Muscle layer of colon (tissue), 2 donors: Measurements from ENCODE around the gene PLGRKT.
"Not testable (repeated sequence)": the region's sequence is repeated elsewhere in the genome, so short reads cannot be mapped to it uniquely, and the experiment has no call there.

Experiments
- H3K27ac ChIP-seq: one replicate; pipeline ENCODE4 v1.7.0; 2013; ENCODE audit warnings: low read depth, mild to moderate bottlenecking, low read length, moderate library complexity
- H3K27me3 ChIP-seq, 2 donors: one replicate each; pipeline ENCODE4 v1.7.0; 2013; ENCODE audit warnings: low read length in 2 of 2, mild to moderate bottlenecking in 2 of 2; ENCODE audit not compliant: insufficient read depth in 2 of 2, control insufficient read depth in 1 of 2
- H3K36me3 ChIP-seq: one replicate; pipeline ENCODE4 v1.7.0; 2013; ENCODE audit warnings: mild to moderate bottlenecking, low read length; ENCODE audit not compliant: insufficient read depth
- H3K4me1 ChIP-seq: one replicate; pipeline ENCODE4 v1.7.0; 2013; ENCODE audit warnings: mild to moderate bottlenecking, low read length; ENCODE audit not compliant: insufficient read depth
- H3K4me3 ChIP-seq, 2 donors: one replicate each; pipeline ENCODE4 v1.7.0; 2013; ENCODE audit warnings: low read length in 2 of 2, low read depth in 1 of 2, mild to moderate bottlenecking in 1 of 2, moderate library complexity in 1 of 2
- H3K9ac ChIP-seq: one replicate; pipeline ENCODE4 v1.7.0; 2013; ENCODE audit warnings: low read length
- H3K9me3 ChIP-seq: one replicate; pipeline ENCODE4 v1.7.0; 2013; ENCODE audit warnings: mild to moderate bottlenecking, low read length
- donor health status: abdominal sarcoma.
- donor health status: Adenocarcinoma of cecum.

The PLGRKT gene

GRCh38 chr9:5326893-5327548 lies 110.7 kb downstream of the PLGRKT start:
- H3K27ac ChIP-seq: no peak overlapping the region
- no peaks in the 10 kb centered on the region for H3K9me3 ChIP-seq
- H3K36me3 ChIP-seq: no peaks in the 10 kb centered on the region

GRCh38 chr9:5326187-5326586 lies 111.5 kb downstream of the PLGRKT start:
- Histone ChIP-seq H3K9ac (no peak overlapping the region), H3K27me3 (no peaks in the 10 kb centered on the region), H3K4me3 (no peak overlapping the region), H3K27ac (no peak overlapping the region), H3K4me1 (no peaks in the 10 kb centered on the region), H3K36me3 (no peaks in the 10 kb centered on the region), H3K9me3 (no peaks in the 10 kb centered on the region)

More at GRCh38 chr9:5326893-5327548, 110.7 kb downstream of the PLGRKT start:
- H3K4me3 ChIP-seq: no peak overlapping the region
- no peaks in the 10 kb centered on the region for H3K27me3 ChIP-seq
- H3K9ac ChIP-seq: no peak overlapping the region
- no peaks in the 10 kb centered on the region for H3K4me1 ChIP-seq

- not testable (repeated sequence) for H3K4me3 ChIP-seq, H3K36me3 ChIP-seq, H3K27me3 ChIP-seq, H3K4me1 ChIP-seq, H3K9ac ChIP-seq, H3K9me3 ChIP-seq, H3K27ac ChIP-seq
Measured at GRCh38 chr9:5321601-5322000, 116.1 kb downstream of the PLGRKT start.

- no peak overlapping the region for H3K27ac ChIP-seq
- H3K4me3 ChIP-seq: no peak overlapping the region
- no peaks in the 10 kb centered on the region for H3K4me1 ChIP-seq
- H3K36me3 ChIP-seq: no peaks in the 10 kb centered on the region
- no peaks in the 10 kb centered on the region for H3K27me3 ChIP-seq
- H3K9ac ChIP-seq: no peak overlapping the region
- H3K9me3 ChIP-seq: no peaks in the 10 kb centered on the region
Measured at GRCh38 chr9:5321058-5321457, 116.7 kb downstream of the PLGRKT start.

GRCh38 chr9:5316406-5316805 lies 121.3 kb downstream of the PLGRKT start:
- H3K4me3 ChIP-seq, H3K27ac ChIP-seq, H3K36me3 ChIP-seq, H3K4me1 ChIP-seq, H3K9me3 ChIP-seq, H3K9ac ChIP-seq, H3K27me3 ChIP-seq: not testable (repeated sequence)

- H3K27ac ChIP-seq: no peak overlapping the region
- no peaks in the 10 kb centered on the region for H3K4me1 ChIP-seq
- no peak overlapping the region for H3K4me3 ChIP-seq
- H3K9ac ChIP-seq: no peak overlapping the region
- no peaks in the 10 kb centered on the region for H3K27me3 ChIP-seq
- H3K9me3 ChIP-seq: no peaks in the 10 kb centered on the region
- no peaks in the 10 kb centered on the region for H3K36me3 ChIP-seq
Measured at GRCh38 chr9:5315187-5315923, 122.4 kb downstream of the PLGRKT start.

- no peaks in the 10 kb centered on the region for H3K4me1 ChIP-seq
Measured at GRCh38 chr9:5310851-5311250, 126.9 kb downstream of the PLGRKT start.

More at GRCh38 chr9:5310851-5311250, 126.9 kb downstream of the PLGRKT start:
- H3K27ac ChIP-seq: no peak overlapping the region
- no peak overlapping the region for H3K9ac ChIP-seq
- no peak overlapping the region for H3K4me3 ChIP-seq
- H3K9me3 ChIP-seq: no peaks in the 10 kb centered on the region
- no peaks in the 10 kb centered on the region for H3K27me3 ChIP-seq
- no peaks in the 10 kb centered on the region for H3K36me3 ChIP-seq
